ENCODE results near the gene HTRA1.

HTRA1 gene

GRCh38 chr10:122474131-122474818, 12.9 kb downstream of the HTRA1 start:
- DNase-seq (ENCODE audit: low spot score), result no peak

GRCh38 chr10:122475100-122475499, 13.7 kb downstream of the HTRA1 start:
- no peak for DNase-seq (ENCODE audit: low spot score)

GRCh38 chr10:122475591-122476332, 14.4 kb downstream of the HTRA1 start:
- no peak for DNase-seq (ENCODE audit: low spot score)

- DNase-seq (ENCODE audit: low spot score), result no peak
Observed at GRCh38 chr10:122476333-122476695, 15.0 kb downstream of the HTRA1 start.

GRCh38 chr10:122477436-122477835, 16.1 kb downstream of the HTRA1 start:
- DNase-seq (ENCODE audit: low spot score), result no peak

- no peak for DNase-seq (ENCODE audit: low spot score)
Observed at GRCh38 chr10:122478971-122479370, 17.6 kb downstream of the HTRA1 start.

- DNase-seq (ENCODE audit: low spot score), result no peak
Observed at GRCh38 chr10:122480146-122480833, 18.9 kb downstream of the HTRA1 start.

GRCh38 chr10:122481296-122482056, 20.1 kb downstream of the HTRA1 start:
- no peak for DNase-seq (ENCODE audit: low spot score)

GRCh38 chr10:122484276-122485060, 23.1 kb downstream of the HTRA1 start:
- no peak for DNase-seq (ENCODE audit: low spot score)

GRCh38 chr10:122485670-122486069, 24.3 kb downstream of the HTRA1 start:
- DNase-seq (ENCODE audit: low spot score), result no peak

- no peak for DNase-seq (ENCODE audit: low spot score)
Observed at GRCh38 chr10:122486406-122487080, 25.2 kb downstream of the HTRA1 start.

- DNase-seq (ENCODE audit: low spot score), result no peak
Observed at GRCh38 chr10:122487174-122487765, 25.9 kb downstream of the HTRA1 start.

GRCh38 chr10:122490268-122490667, 28.9 kb downstream of the HTRA1 start:
- DNase-seq (ENCODE audit: low spot score), result no peak

GRCh38 chr10:122490786-122491680, 29.7 kb downstream of the HTRA1 start:
- DNase-seq (ENCODE audit: low spot score), result no peak

GRCh38 chr10:122492006-122492405, 30.7 kb downstream of the HTRA1 start:
- DNase-seq (ENCODE audit: low spot score), result no peak

- DNase-seq (ENCODE audit: low spot score), result no peak
Observed at GRCh38 chr10:122492999-122493481, 31.7 kb downstream of the HTRA1 start.

- DNase-seq (ENCODE audit: low spot score), result no peak
Observed at GRCh38 chr10:122493761-122494160, 32.4 kb downstream of the HTRA1 start.

- no peak for DNase-seq (ENCODE audit: low spot score)
Observed at GRCh38 chr10:122494173-122494820, 32.9 kb downstream of the HTRA1 start.

GRCh38 chr10:122494833-122495232, 33.5 kb downstream of the HTRA1 start:
- no peak for DNase-seq (ENCODE audit: low spot score)
